Fibroblast of skin of left quadriceps (primary cell): ENCODE measurements around the gene OTUD3.
"Not testable (repeated sequence)": the region's sequence is repeated elsewhere in the genome, so short reads cannot be mapped to it uniquely, and the experiment has no call there.

Experiments
- DNase-seq, 2 experiments: peaks; one replicate each; pipeline ENCODE4 v3.0.0-alpha.2; 2013; ENCODE audit warnings: low read depth in 2 of 2

The OTUD3 gene

GRCh38 chr1:19869453-19869852 is 12.7 kb upstream of the OTUD3 start:
- not testable (repeated sequence) for DNase-seq

GRCh38 chr1:19869929-19870328 is 12.3 kb upstream of the OTUD3 start:
- peak in 1 of 2 experiments; percentile 7 for DNase-seq

- DNase-seq, result no peak
Measured at GRCh38 chr1:19872190-19872589, 10.0 kb upstream of the OTUD3 start.

- no peak for DNase-seq
Measured at GRCh38 chr1:19877181-19877750, 4.9 kb upstream of the OTUD3 start.

GRCh38 chr1:19877821-19878636 is 4.2 kb upstream of the OTUD3 start:
- no peak for DNase-seq

GRCh38 chr1:19878637-19878985 is 3.6 kb upstream of the OTUD3 start:
- DNase-seq, result no peak

GRCh38 chr1:19879227-19879626 is 3.0 kb upstream of the OTUD3 start:
- no peak for DNase-seq

- DNase-seq, result no peak
Measured at GRCh38 chr1:19879661-19880060, 2.5 kb upstream of the OTUD3 start.

GRCh38 chr1:19880841-19881240 is 1.4 kb upstream of the OTUD3 start:
- DNase-seq, result not testable (repeated sequence)

GRCh38 chr1:19884312-19884711 is 2.1 kb downstream of the OTUD3 start:
- DNase-seq, result no peak

DNA sequence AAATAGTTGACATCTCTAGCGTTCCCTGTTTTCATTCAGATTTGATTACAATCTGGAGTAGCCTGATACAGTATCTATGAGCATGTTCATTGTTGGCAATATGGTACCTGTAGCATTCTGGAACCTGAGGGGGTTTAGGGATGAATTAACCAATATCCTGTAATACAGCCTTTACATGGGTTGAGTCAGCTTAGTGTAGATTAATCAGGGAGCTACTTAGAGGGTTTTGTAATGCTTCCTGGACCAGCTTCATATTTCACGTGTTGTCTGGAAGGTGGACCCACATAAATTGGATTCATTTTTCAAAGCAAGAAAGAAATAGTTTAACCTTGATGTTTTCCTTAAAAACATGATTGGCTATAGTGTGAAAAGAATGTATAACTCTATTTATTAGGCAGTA is 3.6 kb downstream of the OTUD3 start:
- DNase-seq, result no peak

DNA sequence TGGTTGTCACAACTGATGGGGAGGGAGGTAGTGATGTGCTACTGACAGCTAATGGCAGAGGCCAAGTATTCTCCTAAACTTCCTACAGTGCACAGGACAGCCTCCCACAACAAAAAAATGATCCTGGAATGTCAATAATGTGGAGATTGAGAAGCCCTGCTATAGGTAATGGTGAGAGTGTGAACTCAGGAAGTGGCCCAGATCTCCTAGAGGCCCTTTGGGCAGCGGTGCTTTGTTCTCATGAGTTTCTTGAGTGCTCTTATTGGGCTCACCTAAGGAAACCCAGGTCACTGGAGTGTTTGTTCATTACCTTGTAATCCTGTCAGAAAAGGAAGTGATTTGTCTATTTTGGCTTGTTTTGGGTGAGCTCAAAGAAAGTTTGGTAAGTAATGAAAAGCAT is 5.9 kb downstream of the OTUD3 start:
- no peak for DNase-seq

DNA sequence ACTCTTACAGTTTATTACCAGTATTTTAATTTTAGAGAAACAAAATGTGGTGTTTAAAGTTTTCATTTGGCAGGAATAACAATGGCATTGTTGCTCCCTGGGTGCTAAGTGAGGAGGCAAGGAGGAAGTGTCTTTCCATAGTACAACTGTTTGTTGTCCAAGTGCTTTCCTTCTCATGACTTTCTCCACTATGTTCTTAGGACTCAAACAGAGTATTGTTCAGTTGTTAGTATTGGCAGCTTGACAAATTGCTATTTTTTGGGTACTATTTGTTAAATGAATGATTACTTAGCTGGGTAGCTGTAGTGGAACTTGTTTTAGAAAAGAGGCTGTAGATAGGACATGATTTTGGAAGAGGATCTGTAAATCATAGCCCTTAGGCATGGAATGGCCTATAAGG is 7.5 kb downstream of the OTUD3 start:
- DNase-seq, result no peak

GRCh38 chr1:19892129-19892528 is 9.9 kb downstream of the OTUD3 start:
- no peak for DNase-seq

DNA sequence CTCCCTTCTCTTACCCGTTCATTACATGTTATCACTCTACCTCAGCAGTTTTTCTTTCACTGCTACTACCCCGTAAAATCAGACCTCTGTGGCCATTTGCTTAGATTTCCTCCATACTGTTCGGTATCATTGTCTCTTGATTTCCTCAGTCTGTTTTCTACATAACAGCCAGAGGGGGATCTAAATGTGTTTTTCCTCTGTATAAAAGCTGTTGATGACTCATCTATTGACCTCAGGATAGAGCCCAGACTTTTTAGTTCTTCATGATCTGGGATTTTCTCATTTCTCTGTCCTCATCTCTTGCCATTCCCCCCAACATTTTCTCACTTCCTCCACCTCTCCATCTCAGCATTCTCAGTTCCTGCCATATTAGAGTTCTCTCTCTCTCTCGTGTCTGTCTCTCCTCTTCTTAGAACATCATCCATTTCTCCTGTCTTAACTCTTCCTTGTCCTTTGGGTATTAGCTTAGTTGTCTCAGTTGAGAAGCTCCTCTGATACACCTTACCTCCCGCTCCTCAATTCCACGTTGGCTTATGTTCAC is 10.5 kb downstream of the OTUD3 start:
- no peak for DNase-seq

GRCh38 chr1:19893687-19894086 is 11.5 kb downstream of the OTUD3 start:
- DNase-seq, result no peak

- no peak for DNase-seq
Measured at GRCh38 chr1:19894218-19894617, 12.0 kb downstream of the OTUD3 start.

GRCh38 chr1:19901653-19902052 is 19.5 kb downstream of the OTUD3 start:
- DNase-seq, result no peak

DNA sequence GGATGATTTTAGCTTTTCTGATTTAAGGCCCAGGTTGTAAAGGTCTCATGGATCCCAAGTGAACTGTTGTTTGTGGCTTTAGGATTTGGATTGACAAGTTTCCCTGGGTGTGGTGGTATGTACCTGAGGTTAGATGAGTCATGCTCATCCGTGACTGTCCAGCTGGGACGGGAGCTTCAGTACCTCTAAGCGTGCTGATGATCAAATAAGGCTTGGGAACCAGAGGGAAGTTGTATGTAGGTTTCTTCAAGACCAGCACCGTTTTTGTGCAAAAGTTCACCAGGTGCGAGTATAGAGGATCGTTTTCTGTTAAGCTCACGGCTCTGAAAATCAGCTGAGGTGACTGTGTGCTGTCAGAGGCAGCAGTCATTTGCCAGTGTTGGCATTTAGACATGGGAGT is 21.4 kb downstream of the OTUD3 start:
- DNase-seq, result no peak

DNA sequence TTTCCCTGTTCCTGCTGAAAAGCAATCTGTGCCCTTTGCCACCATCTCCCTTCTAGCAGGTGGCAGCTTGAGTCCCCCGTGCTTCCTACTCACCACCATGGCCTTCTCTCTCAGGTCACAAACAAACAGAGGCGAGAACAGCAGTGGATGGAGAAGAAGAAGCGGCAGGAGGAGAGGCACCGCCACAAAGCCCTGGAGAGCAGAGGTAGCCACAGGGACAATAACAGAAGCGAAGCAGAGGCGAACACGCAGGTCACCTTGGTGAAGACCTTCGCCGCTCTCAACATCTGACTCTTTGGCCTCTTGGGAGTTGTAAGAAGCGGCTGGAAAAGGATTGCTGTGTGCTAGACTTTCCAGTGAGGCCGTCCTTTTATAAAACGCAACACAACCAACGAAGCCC is 25.3 kb downstream of the OTUD3 start:
- DNase-seq, result no peak

DNA sequence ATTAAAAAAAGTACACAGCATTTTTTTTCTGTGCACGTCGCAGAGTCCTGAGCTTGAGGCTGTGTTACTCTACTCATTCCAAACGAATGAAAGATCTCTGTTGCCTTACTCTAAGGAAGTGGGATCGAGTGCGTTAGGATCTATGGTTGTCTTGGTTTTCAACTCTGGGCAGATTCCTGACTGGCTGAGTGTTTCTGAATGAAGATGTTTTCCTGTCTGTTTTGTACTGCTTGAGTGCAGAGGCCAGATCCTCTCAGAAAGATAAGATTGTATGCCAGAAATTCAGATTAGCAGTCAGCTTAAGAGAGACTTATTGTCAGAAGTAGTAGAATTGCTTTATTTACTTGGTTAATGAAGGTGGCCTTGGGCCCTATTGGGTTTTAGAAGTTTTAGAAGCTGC is 27.2 kb downstream of the OTUD3 start:
- DNase-seq, result no peak

GRCh38 chr1:19909971-19910370 is 27.8 kb downstream of the OTUD3 start:
- no peak for DNase-seq

GRCh38 chr1:19910650-19911049 is 28.5 kb downstream of the OTUD3 start:
- DNase-seq, result no peak
